ENCODE measurements around the gene PROS1. TPM values are rescaled to one million over a fixed set of nuclear protein-coding genes. Genes with fewer than 3 reads are reported as not detected.

Gene PROS1
- total RNA-seq, 1 donor from 2014 or later, result 16.9 TPM

- Mint-ChIP-seq H3K27ac (peak overlapping the region; percentile 86), H3K4me1 (peaks cover 13% of the 10 kb centered on the region)
Measured at GRCh38 chr3:93988283-93988682, 14.6 kb upstream of the PROS1 start.

GRCh38 chr3:93984618-93985017 is 10.9 kb upstream of the PROS1 start:
- no peak overlapping the region for H3K4me3 Mint-ChIP-seq
- H3K9me3 Mint-ChIP-seq, result no peaks in the 10 kb centered on the region
- no peak overlapping the region for H3K27ac Mint-ChIP-seq
- H3K4me1 Mint-ChIP-seq, result peaks cover 31% of the 10 kb centered on the region
- no peaks in the 10 kb centered on the region for H3K27me3 Mint-ChIP-seq (ENCODE audit: low read depth)
- no peaks in the 10 kb centered on the region for H3K36me3 Mint-ChIP-seq
- no peak for TF ChIP-seq CTCF (IDR thresholded peaks at IDR 0.05; ENCODE audit: unreplicated experiment)
- DNase-seq (ENCODE audit: low spot score in 2 of 2, unreplicated experiment in 2 of 2), result no peak

More at GRCh38 chr3:93988283-93988682, 14.6 kb upstream of the PROS1 start:
- Mint-ChIP-seq H3K36me3 (no peaks in the 10 kb centered on the region), H3K9me3 (no peaks in the 10 kb centered on the region), H3K4me3 (no peak overlapping the region), H3K27me3 (ENCODE audit: low read depth) (no peaks in the 10 kb centered on the region)
- no peak for DNase-seq (ENCODE audit: low spot score in 2 of 2, unreplicated experiment in 2 of 2)
- no peak for TF ChIP-seq CTCF (IDR thresholded peaks at IDR 0.05; ENCODE audit: unreplicated experiment)

GRCh38 chr3:93983408-93983807 is 9.7 kb upstream of the PROS1 start:
- Mint-ChIP-seq H3K4me3 (no peak overlapping the region), H3K4me1 (peaks cover 29% of the 10 kb centered on the region), H3K27me3 (ENCODE audit: low read depth) (no peaks in the 10 kb centered on the region), H3K36me3 (no peaks in the 10 kb centered on the region), H3K9me3 (no peaks in the 10 kb centered on the region), H3K27ac (no peak overlapping the region)
- no peak for DNase-seq (ENCODE audit: low spot score in 2 of 2, unreplicated experiment in 2 of 2)
- no peak for TF ChIP-seq CTCF (IDR thresholded peaks at IDR 0.05; ENCODE audit: unreplicated experiment)

GRCh38 chr3:93981649-93982048 is 8.0 kb upstream of the PROS1 start:
- Mint-ChIP-seq H3K27me3 (ENCODE audit: low read depth) (no peaks in the 10 kb centered on the region), H3K9me3 (no peaks in the 10 kb centered on the region), H3K4me1 (peaks cover 22% of the 10 kb centered on the region), H3K27ac (no peak overlapping the region), H3K4me3 (peak overlapping the region; percentile 88), H3K36me3 (no peaks in the 10 kb centered on the region)
- DNase-seq (ENCODE audit: low spot score in 2 of 2, unreplicated experiment in 2 of 2), result no peak
- no peak for TF ChIP-seq CTCF (IDR thresholded peaks at IDR 0.05; ENCODE audit: unreplicated experiment)

- H3K27me3 Mint-ChIP-seq (ENCODE audit: low read depth), result no peaks in the 10 kb centered on the region
- peak within 1 kb of the TSS; percentile 89 for H3K27ac Mint-ChIP-seq
- peak within 1 kb of the TSS; percentile 88 for H3K4me3 Mint-ChIP-seq
- peak; percentile 87 to 94 for DNase-seq (ENCODE audit: low spot score in 2 of 2, unreplicated experiment in 2 of 2)
- H3K9me3 Mint-ChIP-seq, result no peaks in the 10 kb centered on the region
- H3K36me3 Mint-ChIP-seq, result no peaks in the 10 kb centered on the region
- peaks cover 22% of the 10 kb centered on the region for H3K4me1 Mint-ChIP-seq
- no peak for TF ChIP-seq CTCF (IDR thresholded peaks at IDR 0.05; ENCODE audit: unreplicated experiment)
Measured at GRCh38 chr3:93979850-93980676, 6.4 kb upstream of the PROS1 start, which contains the start of gene ARL13B. Gene ARL13B, plus strand, starts transcription at chr3:93980155. Its CDS starts 269 bp downstream, at chr3:93980424.
